NOMO-1 (cell line): Measurements from ENCODE around the gene GBE1.
"Not testable (repeated sequence)": the region's sequence is repeated elsewhere in the genome, so short reads cannot be mapped to it uniquely, and the experiment has no call there.

Source experiments
- DNase-seq, 2 experiments: peaks; one replicate each; lab custom pipeline; 2025; ENCODE audit not compliant: unreplicated experiment in 2 of 2; lab: John Stamatoyannopoulos, UW

GBE1 gene

GRCh38 chr3:81760924-81761903 lies at the start of gene GBE1:
Gene GBE1, minus strand, starts transcription at chr3:81761645. Its CDS starts 128 bp downstream, at chr3:81761517.
- peak; percentile 97 to 99 for DNase-seq

DNA sequence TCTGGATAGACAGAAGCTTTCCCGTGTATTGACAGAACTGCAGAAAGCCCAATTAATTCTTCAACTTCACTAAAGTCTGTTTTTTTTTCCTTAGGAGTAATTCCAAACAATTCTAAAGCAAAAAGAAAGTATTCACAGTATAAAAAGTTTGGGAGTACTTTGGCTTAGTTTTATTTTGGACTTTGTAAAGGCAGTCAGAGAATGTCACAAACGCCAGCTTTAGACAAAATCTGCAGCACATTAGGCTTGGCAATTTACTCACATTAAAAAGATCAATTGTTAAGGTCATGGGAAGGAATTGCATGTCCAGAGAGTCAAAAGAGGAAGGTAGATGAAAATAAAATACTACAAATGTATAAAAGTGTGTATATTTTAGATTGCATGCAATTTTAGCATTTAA lies 47.5 kb upstream of the GBE1 start:
- DNase-seq = no peak

DNA sequence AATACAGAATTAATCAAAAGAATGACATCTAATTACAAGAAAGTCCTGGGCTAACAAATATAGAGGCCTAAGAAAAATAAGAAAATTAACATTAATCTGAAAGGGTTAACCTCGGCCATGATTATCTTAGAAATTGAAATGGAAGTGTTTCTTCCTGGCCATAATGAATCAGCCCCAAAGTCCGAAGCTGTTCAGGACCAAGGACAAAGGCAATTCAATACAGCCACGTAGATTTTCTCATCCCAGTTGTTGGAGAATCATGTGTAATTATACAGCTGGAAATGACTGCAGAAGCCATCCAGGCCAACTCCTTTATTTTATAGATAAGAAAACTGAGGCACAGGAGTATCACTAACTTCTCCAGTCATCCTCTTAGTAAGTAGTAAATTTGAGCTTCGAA lies 38.0 kb upstream of the GBE1 start:
- no peak for DNase-seq

GRCh38 chr3:81793410-81793809 lies 32.0 kb upstream of the GBE1 start:
- no peak for DNase-seq

DNA sequence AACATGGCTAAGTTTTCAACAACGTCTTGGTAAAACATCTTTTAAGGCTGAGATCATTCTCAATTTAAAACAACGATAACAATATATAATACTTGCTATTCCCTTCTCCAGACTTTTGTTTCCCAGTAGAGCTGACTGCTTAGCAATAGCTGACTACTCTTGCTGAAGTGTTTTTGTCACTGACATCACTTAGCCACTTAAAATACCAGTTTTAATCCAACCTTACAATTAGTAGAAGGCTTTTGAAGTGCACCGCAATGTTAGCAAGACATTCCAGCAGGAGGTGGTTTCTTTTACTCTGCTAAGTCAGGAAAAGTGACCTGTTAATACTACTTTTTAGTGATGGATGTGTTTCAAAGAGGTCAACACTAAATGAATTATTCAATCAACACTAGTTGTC lies 28.7 kb upstream of the GBE1 start:
- DNase-seq = no peak

DNA sequence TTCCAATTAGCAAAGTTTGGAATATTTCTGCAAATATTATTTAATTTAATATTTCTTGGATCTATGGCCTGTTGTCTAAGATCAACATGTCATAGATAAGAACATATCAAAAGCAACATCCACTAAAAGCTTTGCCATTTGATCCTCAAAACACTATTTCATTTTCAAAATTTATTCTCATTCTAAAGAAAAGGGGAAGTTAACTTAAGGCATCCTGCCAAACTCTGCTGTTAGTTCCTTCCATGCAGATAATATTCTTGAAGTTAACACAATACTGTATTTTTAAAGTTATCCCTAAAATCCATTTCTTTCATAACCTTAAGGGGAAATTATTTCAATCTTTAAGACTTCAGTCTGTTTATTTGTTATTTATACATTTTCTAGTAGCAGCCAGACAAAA lies 28.2 kb upstream of the GBE1 start:
- DNase-seq = peak in 1 of 2 experiments; percentile 55

- DNase-seq = no peak
These were observed 27.2 kb upstream of the GBE1 start for GRCh38 chr3:81788610-81789009.

- no peak for DNase-seq
These were observed 26.6 kb upstream of the GBE1 start for GRCh38 chr3:81788044-81788443.

DNA sequence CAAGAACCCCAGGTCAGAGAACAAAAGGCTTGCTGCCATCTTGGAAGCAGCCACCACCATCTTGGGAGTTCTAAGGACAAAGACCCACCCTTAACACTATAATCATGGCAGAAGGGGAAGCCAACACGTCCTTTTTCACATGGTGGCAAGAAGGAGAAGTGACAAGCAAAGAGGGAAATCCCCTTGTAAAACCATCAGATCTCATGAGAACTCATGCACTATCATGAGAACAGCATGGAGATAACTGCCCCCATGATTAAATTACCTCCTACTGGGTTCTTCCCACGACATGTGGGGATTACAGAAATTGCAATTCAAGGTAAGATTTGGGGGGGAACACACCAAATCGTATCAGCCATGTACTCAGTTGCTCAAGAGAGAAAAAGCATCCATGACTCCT lies 21.1 kb upstream of the GBE1 start:
- DNase-seq = no peak

DNA sequence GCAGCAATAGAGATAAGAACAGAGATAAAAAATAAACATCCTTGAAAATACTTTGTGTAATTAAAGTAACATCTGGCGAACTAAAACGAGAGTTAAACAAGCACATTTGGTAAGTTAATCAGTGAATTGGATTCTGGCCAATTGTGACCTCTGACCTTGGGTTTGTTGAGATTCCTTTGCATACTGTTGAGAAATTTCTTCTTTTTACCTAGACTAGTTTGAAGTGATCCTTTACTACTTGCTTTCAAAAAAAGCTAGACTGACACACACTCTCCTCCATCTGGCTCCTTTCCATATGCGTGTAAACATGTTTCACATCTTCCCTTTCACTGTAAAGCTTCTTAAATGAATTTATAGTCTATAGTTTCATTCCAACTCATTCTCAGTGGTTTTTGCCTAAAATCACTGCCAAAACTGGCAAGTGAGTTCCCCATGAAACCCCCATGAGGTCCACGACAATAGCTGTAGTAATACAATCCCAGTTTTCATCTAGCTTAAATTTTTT lies 17.3 kb upstream of the GBE1 start:
- no peak for DNase-seq

GRCh38 chr3:81776643-81777042 lies 15.2 kb upstream of the GBE1 start:
- no peak for DNase-seq

GRCh38 chr3:81770710-81771109 lies 9.3 kb upstream of the GBE1 start:
- DNase-seq = no peak

GRCh38 chr3:81769299-81769698 lies 7.9 kb upstream of the GBE1 start:
- DNase-seq = no peak

DNA sequence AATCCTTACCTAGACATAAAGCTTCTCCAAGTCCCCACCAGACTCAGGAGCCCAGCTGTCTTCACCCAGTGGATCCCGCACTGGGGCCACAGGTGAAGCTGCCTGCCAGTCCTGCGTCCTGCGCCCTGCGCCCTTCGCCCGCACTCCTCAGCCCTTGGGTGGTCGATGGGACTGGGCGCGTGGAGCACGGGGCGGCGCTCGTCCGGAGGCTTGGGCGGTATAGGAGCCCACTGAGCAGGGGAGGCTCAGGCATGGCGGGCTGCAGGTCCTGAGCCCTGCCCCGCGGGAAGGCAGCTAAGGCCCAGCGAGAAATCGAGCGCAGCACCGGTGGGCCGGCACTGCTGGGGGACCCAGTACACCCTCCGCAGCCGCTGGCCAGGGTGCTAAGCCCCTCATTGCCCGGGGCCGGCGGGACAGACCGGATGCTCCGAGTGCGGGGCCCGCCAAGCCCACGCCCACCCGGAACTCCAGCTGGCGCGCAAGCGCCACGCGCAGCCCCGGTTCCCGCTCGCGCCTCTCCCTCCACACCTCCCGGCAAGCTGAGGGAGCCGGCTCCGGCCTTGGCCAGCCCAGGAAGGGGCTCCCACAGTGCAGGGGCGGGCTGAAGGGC lies 5.9 kb upstream of the GBE1 start:
- DNase-seq = not testable (repeated sequence)

DNA sequence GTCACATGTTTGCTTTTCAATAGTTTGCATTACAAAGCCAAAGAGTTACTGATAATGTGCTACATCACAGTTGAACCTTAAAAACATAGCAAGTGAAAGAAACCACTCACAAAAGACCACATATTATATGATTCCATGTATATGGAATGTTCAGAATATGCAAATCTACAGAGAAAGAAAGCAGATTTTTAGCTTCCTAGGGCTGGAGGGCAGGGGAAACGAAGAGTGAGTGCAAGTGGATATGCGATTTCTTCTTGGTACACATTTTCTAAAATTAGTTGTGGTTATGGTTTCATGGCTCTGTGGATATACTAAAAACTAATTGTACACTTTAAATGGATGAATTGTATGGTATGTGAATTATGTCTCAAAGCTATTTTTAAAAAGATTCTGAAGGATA lies 4.0 kb upstream of the GBE1 start:
- DNase-seq = no peak

DNA sequence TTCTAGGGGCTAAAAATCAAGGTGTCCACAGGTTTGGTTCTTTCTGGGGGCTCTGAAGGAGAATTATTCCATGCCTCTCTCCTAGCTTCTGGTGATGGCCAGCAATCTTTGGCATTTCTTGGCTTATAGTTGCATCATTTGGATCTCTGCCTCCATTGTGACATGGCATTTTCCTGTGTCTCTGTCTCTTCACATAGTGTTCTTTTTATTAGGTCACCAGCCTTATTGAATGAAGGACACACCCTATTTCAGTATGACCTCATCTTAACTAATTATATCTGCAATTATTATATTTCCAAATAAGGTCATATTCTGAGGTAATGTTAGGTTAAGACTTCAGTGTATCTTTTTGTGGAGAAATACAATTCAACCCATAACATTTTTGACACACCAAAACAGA lies 3.2 kb upstream of the GBE1 start:
- DNase-seq = peak in 1 of 2 experiments; percentile 7

- DNase-seq = no peak
These were observed 2.6 kb upstream of the GBE1 start for GRCh38 chr3:81764002-81764401.

- no peak for DNase-seq
These were observed 1.6 kb upstream of the GBE1 start for GRCh38 chr3:81763001-81763400.

DNA sequence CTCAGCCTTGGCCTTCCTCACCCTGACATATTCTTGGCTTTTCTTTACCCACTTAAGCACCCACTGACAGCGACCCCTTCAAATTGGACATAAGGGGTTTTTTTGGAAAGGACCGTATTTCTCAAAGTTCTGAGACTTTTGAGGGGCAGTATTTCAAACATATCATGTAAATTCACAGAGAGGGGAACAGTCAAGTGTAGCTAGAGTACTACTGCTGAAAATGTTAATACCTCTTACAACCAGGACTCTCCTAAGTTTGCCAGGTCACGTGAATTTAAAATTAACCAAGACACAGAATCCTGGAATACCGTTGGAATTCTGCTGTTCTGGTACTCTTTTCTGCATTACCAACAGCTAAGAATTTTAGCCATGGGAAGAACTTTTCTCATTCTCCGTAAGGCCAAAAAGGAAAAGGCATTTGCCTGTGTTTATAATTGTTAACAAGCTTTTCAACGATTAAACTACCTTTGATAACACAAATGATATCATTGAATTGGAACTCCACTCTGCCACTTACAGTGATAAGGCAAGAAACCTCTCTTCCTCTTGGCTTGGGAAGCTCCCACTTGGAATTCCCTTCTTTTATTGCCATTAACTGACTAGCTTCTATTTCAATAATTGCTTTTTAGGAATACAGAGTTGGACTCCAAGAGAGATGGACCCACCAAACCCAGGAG lies 597 bp upstream of the GBE1 start:
- no peak for DNase-seq

GRCh38 chr3:81760215-81760614 lies 1.2 kb downstream of the GBE1 start:
- DNase-seq = no peak

DNA sequence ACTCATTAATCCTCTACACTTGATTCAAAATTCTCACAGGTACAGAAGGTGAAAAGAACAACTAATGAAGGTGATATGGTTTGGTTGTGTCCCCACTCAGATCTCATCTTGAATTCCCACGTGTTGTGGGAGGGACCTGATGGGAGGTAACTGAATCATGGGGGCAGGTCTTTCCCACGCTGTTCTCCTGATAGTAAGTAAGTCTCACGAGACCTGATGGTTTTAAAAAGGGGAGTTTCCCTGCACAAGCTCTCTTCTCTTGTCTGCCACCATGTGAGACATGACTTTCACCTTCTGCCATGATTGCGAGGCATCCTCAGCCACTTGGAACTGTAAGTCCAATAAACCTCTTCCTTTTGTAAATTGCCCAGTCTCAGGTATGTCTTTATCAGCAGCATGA lies 2.7 kb downstream of the GBE1 start:
- DNase-seq = not testable (repeated sequence)
